Keratinocyte (primary cell): ENCODE measurements around the gene SLC1A4.

Source experiments
- CTCF ChIP-seq, 3 experiments: IDR thresholded peaks in 1 of 3; conservative IDR thresholded peaks in 1 of 3; optimal IDR thresholded peaks in 1 of 3; 2 replicates in 2 of 3; 3 replicates in 1 of 3; pipeline versions ENCODE3 to v1.5.1; 2011; ENCODE audit warnings: low read length in 3 of 3, mild to moderate bottlenecking in 3 of 3, moderate library complexity in 2 of 3, control low read depth in 1 of 3, inconsistent platforms in 1 of 3; ENCODE audit not compliant: insufficient read depth in 2 of 3; ENCODE audit errors: extremely low read depth in 1 of 3
- EZH2 ChIP-seq: IDR thresholded peaks from one replicate; pipeline ENCODE4 v1.6.1; 2012; ENCODE audit warnings: inconsistent platforms, mild to moderate bottlenecking, low read length, moderate library complexity

GRCh38 chr2:65044097-65044735, 55.0 kb downstream of the SLC1A4 start:
- TF ChIP-seq CTCF (optimal IDR thresholded peaks at IDR 0.05 in 1 of 3, IDR thresholded peaks at IDR 0.05 in 1 of 3, conservative IDR thresholded peaks at IDR 0.05 in 1 of 3; ENCODE audit: extremely low read depth in 1 of 3, insufficient read depth in 2 of 3, low read length in 3 of 3) = no peak
- TF ChIP-seq EZH2 = no peak
